HepG2 (cell line): ENCODE measurements around the gene SEMA3B. TPM values are rescaled to one million over a fixed set of nuclear protein-coding genes. Genes with fewer than 3 reads are reported as not detected.

Source experiments
- ATAC-seq: fragments of 200-7000 bp; cut with Tn5 transposase; 3 replicates; pipeline ENCODE4 v1.9.1; 2020; ENCODE audit warnings: mild to moderate bottlenecking, moderate library complexity
- BruUV-seq: library from RNA; stranded (reverse); fragments of 400-500 nt; replicated peaks from 2 replicates; lab custom pipeline; 2021; lab: Mats Ljungman, UMichigan
- CTCF ChIA-PET: fragments of 300-600 bp; formaldehyde crosslinking; extraction: SDS; loops from one replicate; lab custom pipeline; 2021; ENCODE audit warnings: low total read pairs, inconsistent platforms, low intra/inter-chr PET ratio; lab: Yijun Ruan, JAX
- POLR2A ChIA-PET: fragments of 350-600 bp; sonication (Branson Sonifier 250); formaldehyde crosslinking; loops from one replicate; lab custom pipeline; 2020; ENCODE audit warnings: antibody characterized with exemption, inconsistent platforms; lab: Yijun Ruan, JAX
- DNase-seq: peaks from one replicate; pipeline ENCODE4 v3.0.0-alpha.2; 2015; ENCODE audit warnings: low spot score
- FAIRE-seq: peaks from 3 replicates; lab custom pipeline; 2011; peaks lifted over from hg19 to GRCh38; lab: Jason Lieb, UNC
- H2AFZ ChIP-seq: one replicate; pipeline ENCODE4 v1.6.1; 2011; ENCODE audit warnings: low read length, inconsistent platforms
- H3K27ac ChIP-seq: fragments of 300-600 bp; 3 replicates; pipeline ENCODE4 v1.8.0; 2011; ENCODE audit warnings: mixed run types, mild to moderate bottlenecking, mixed read lengths, low read length, inconsistent platforms; ENCODE audit not compliant: insufficient read depth; ENCODE audit errors: extremely low read length
- H3K27me3 ChIP-seq, 2 experiments: fragments of 200-600 bp in 1 of 2; 2 replicates in 1 of 2; 3 replicates in 1 of 2; pipeline versions ENCODE4 v1.6.0 to v1.8.0; 2011; ENCODE audit warnings: low read length in 2 of 2, mild to moderate bottlenecking in 2 of 2, moderate library complexity in 2 of 2, inconsistent platforms in 1 of 2; ENCODE audit not compliant: insufficient read depth in 2 of 2, control insufficient read depth in 1 of 2
- H3K36me3 ChIP-seq, 2 experiments: fragments of 200-600 bp in 1 of 2; replicated peaks in 1 of 2; 2 replicates in 1 of 2; 3 replicates in 1 of 2; pipeline versions ENCODE4 v1.5.1 to v1.8.0; 2011; ENCODE audit warnings: low read length in 2 of 2, inconsistent platforms in 1 of 2; ENCODE audit not compliant: insufficient read depth in 2 of 2, control insufficient read depth in 1 of 2
- H3K4me1 ChIP-seq: 2 replicates; pipeline ENCODE4 v1.5.1; 2012; ENCODE audit warnings: low read length, inconsistent platforms; ENCODE audit not compliant: insufficient read depth
- H3K4me2 ChIP-seq: 2 replicates; pipeline ENCODE4 v1.6.0; 2011; ENCODE audit warnings: low read depth, low read length, inconsistent platforms
- H3K4me3 ChIP-seq, 3 experiments: fragments of 200-600 bp in 1 of 3; sonication (generic), shearing (Covaris generic) in 1 of 3; replicated peaks in 1 of 3; 2 replicates each; pipeline ENCODE4 v1.5.1; 2011 to 2016; ENCODE audit warnings: low read length in 3 of 3, inconsistent platforms in 2 of 3, low read depth in 2 of 3, mild to moderate bottlenecking in 2 of 3, control low read depth in 1 of 3, mixed read lengths in 1 of 3; ENCODE audit not compliant: insufficient read depth in 1 of 3
- H3K79me2 ChIP-seq: one replicate; pipeline ENCODE4 v1.6.1; 2011; ENCODE audit warnings: low read length, inconsistent platforms; ENCODE audit not compliant: insufficient read depth
- H3K9ac ChIP-seq: 2 replicates; pipeline ENCODE4 v1.6.0; 2011; ENCODE audit warnings: mild to moderate bottlenecking, low read depth, low read length, inconsistent platforms; ENCODE audit not compliant: insufficient read depth
- H3K9me3 ChIP-seq: 2 replicates; pipeline ENCODE4 v1.5.1; 2012; ENCODE audit warnings: mild to moderate bottlenecking, low read length
- H4K20me1 ChIP-seq: 2 replicates; pipeline ENCODE4 v1.6.0; 2011; ENCODE audit warnings: inconsistent platforms, mild to moderate bottlenecking, low read length, moderate library complexity; ENCODE audit not compliant: insufficient read depth
- DR1 ChIP-seq: sonication (generic); formaldehyde crosslinking; IDR thresholded peaks from 2 replicates; pipeline ENCODE4 v1.8.0; 2021; ENCODE audit warnings: mild to moderate bottlenecking, missing genetic modification reagents, inconsistent platforms
- HDAC2 ChIP-seq: sonication (generic); formaldehyde crosslinking; IDR thresholded peaks from 2 replicates; pipeline ENCODE4 v1.4.0; 2020; ENCODE audit warnings: missing genetic modification reagents
- HINFP ChIP-seq: sonication (generic); formaldehyde crosslinking; IDR thresholded peaks from 2 replicates; pipeline ENCODE4 v1.4.0; 2020; ENCODE audit warnings: low read depth, mild to moderate bottlenecking, missing genetic modification reagents
- KDM4B ChIP-seq: sonication (generic); formaldehyde crosslinking; IDR thresholded peaks from 2 replicates; pipeline ENCODE4 v1.4.0; 2020; ENCODE audit warnings: missing genetic modification reagents
- MTA1 ChIP-seq: sonication (generic); formaldehyde crosslinking; IDR thresholded peaks from 2 replicates; pipeline ENCODE4 v1.4.0; 2020; ENCODE audit warnings: missing genetic modification reagents, mild to moderate bottlenecking, borderline replicate concordance
- MXD1 ChIP-seq: sonication (generic); formaldehyde crosslinking; IDR thresholded peaks from 2 replicates; pipeline ENCODE4 v1.4.0; 2020; ENCODE audit warnings: mild to moderate bottlenecking, missing genetic modification reagents
- MYNN ChIP-seq: sonication (generic); formaldehyde crosslinking; IDR thresholded peaks from 2 replicates; pipeline ENCODE4 v1.4.0; 2020; ENCODE audit warnings: mild to moderate bottlenecking, low read depth, missing genetic modification reagents
- PHF21A ChIP-seq: sonication (generic); formaldehyde crosslinking; IDR thresholded peaks from 2 replicates; pipeline ENCODE4 v1.5.0; 2020; ENCODE audit warnings: mild to moderate bottlenecking, missing genetic modification reagents
- PHF8 ChIP-seq: sonication (generic); formaldehyde crosslinking; IDR thresholded peaks from 2 replicates; pipeline ENCODE4 v1.5.0; 2020; ENCODE audit warnings: missing genetic modification reagents
- RFX3 ChIP-seq: IDR thresholded peaks from 2 replicates; pipeline ENCODE4 v1.6.1; 2016; ENCODE audit warnings: missing biosample characterization, missing genetic modification reagents
- SCMH1 ChIP-seq: sonication (generic); formaldehyde crosslinking; IDR thresholded peaks from 2 replicates; pipeline ENCODE4 v1.9.0; 2021; ENCODE audit warnings: missing genetic modification reagents, mild to moderate bottlenecking, borderline replicate concordance
- SOX5 ChIP-seq: IDR thresholded peaks from 2 replicates; pipeline ENCODE4 v1.6.1; 2016; ENCODE audit warnings: borderline replicate concordance
- YY1 ChIP-seq: IDR thresholded peaks from 2 replicates; pipeline ENCODE4 v1.6.1; 2011; ENCODE audit warnings: low read length, low read depth, moderate library complexity, mild to moderate bottlenecking; ENCODE audit not compliant: insufficient read depth, insufficient replicate concordance
- ZFAT ChIP-seq: sonication (generic); formaldehyde crosslinking; conservative IDR thresholded peaks from 2 replicates; pipeline ENCODE4 v1.8.1; 2023; ENCODE audit warnings: missing genetic modification reagents, inconsistent platforms
- ZNF24 ChIP-seq: fragments of 450-650 bp; IDR thresholded peaks from 2 replicates; pipeline ENCODE4 v1.6.1; 2017; ENCODE audit warnings: antibody characterized with exemption, mild to moderate bottlenecking
- ZNF260 ChIP-seq: sonication (generic); formaldehyde crosslinking; IDR thresholded peaks from 2 replicates; pipeline ENCODE4 v1.4.0; 2020; ENCODE audit warnings: missing genetic modification reagents, low read depth, mild to moderate bottlenecking, borderline replicate concordance
- ZNF34 ChIP-seq: sonication (generic); formaldehyde crosslinking; IDR thresholded peaks from 2 replicates; pipeline ENCODE4 v1.4.0; 2020; ENCODE audit warnings: mild to moderate bottlenecking, missing genetic modification reagents, borderline replicate concordance
- ZNF546 ChIP-seq: sonication (generic); formaldehyde crosslinking; conservative IDR thresholded peaks from 2 replicates; pipeline ENCODE4 v1.8.1; 2023; ENCODE audit warnings: mild to moderate bottlenecking, missing genetic modification reagents
- ZNF883 ChIP-seq: sonication (generic); formaldehyde crosslinking; IDR thresholded peaks from 2 replicates; pipeline ENCODE4 v1.5.1; 2020; ENCODE audit warnings: mild to moderate bottlenecking, missing genetic modification reagents; ENCODE audit errors: not compliant biosample characterization
- WGBS: methylation state at CpG from one replicate; pipeline ENCODE4 v1.1.6; 2017; ENCODE audit warnings: low lambda C conversion rate; 5-methylcytosine and 5-hydroxymethylcytosine counted together
- in situ Hi-C: cut with HindIII; loops from 2 replicates; pipeline ENCODE4 v1.10.0; 2017; ENCODE audit warnings: low pct_unique_long_range_greater_than_20kb; ENCODE audit not compliant: extremely low pct_ligation_motif_present
- intact Hi-C: fragments of 100-400 bp; cut with micrococcal nuclease; formaldehyde crosslinking; loops from one replicate; pipeline ENCODE4 v1.10.0; 2022; ENCODE audit not compliant: unreplicated experiment
- polyA plus RNA-seq, 8 experiments: library from polyadenylated mRNA; depleted of rRNA in 3 of 8; stranded (reverse) in 7 of 8; unstranded in 1 of 8; fragments of >200 nt; fragmentation: Illumina TruSeq in 4 of 8; extraction: Trizol in 4 of 8; gene quantifications; 2 replicates each; pipeline versions ENCODE4 v1.2.1 to v1.2.3, GENCODE V29; 2011 to 2016; ENCODE audit warnings: low read depth in 4 of 8, missing spikeins in 1 of 8, mixed read lengths in 1 of 8; ENCODE audit not compliant: insufficient read depth in 1 of 8
- total RNA-seq, 5 experiments: library from RNA; depleted of rRNA; stranded (reverse); fragments of >200 nt; fragmentation: Illumina TruSeq; extraction: Trizol; gene quantifications; 2 replicates each; pipeline ENCODE4 v1.2.3, GENCODE V29; 2016; ENCODE audit warnings: low read depth in 1 of 5

The SEMA3B gene
- total and polyA plus RNA-seq, 2 of the 13 experiments (the other 11 are each of a cell fraction or from before 2014, with no cell fraction given), result 93.2 to 158 TPM

GRCh38 chr3:50302095-50303012, 33.4 kb downstream of the SEMA3B start (continued):
- no peak for TF ChIP-seq ZNF546
- TF ChIP-seq ZNF260 (CRISPR knock-in tag), result no peak
- TF ChIP-seq PHF8 (CRISPR knock-in tag), result 0 out of 2 replicates have a peak, but pooled peaks have one; percentile 15
- TF ChIP-seq MTA1 (CRISPR knock-in tag), result peak; percentile 44; the same call in 1 of the 2 replicates
- peak; percentile 43; the same call in 1 of the 2 replicates for TF ChIP-seq MXD1
- TF ChIP-seq SOX5 (CRISPR knock-in tag), result no peak
- TF ChIP-seq ZNF34 (CRISPR knock-in tag), result no peak

- peak; percentile 91 for DNase-seq
- H3K79me2 ChIP-seq, result peaks cover 36% of the 10 kb centered on the region
- peak within 1 kb of the TSS; percentile 96 for H3K27ac ChIP-seq
- peak within 1 kb of the TSS; percentile 67 to 91 (median 71) for H3K4me3 ChIP-seq
- peaks cover 48% of the 10 kb centered on the region for H3K4me1 ChIP-seq
- peak; percentile 91 for FAIRE-seq
- peaks cover 11% of the 10 kb centered on the region for H4K20me1 ChIP-seq
- peak within 1 kb of the TSS; percentile 93 for H3K9ac ChIP-seq
- H3K36me3 ChIP-seq, result peaks cover 1 to 3% of the 10 kb centered on the region in 2 experiments; a peak in 2 of 5 replicates
- peak within 1 kb of the TSS; percentile 86 for H3K4me2 ChIP-seq
- intact Hi-C loops (loop anchor here (1.0 to 5.0 kb wide), 2 partner anchors 21 to 41 kb away; no protein-coding TSS in a partner anchor), in situ Hi-C loops (no loop called here)
- no peaks in the 10 kb centered on the region; a peak in 1 of 5 replicates for H3K27me3 ChIP-seq
- ChIA-PET POLR2A (interaction anchor here (0.9 to 7.9 kb wide), 16 partner anchors 11 to 288 kb away, joined by 3 to 222 read pairs (median 9); partner anchors contain the start of genes CYB561D2, GNAI2, HYAL2 and IFRD2), CTCF (interaction anchor here (1.9 to 2.5 kb wide), 2 partner anchors 19 to 21 kb away, joined by 14 to 15 read pairs; partner anchors contain the start of gene HYAL2)
- H3K9me3 ChIP-seq, result peaks cover 6% of the 10 kb centered on the region
- peak; percentile 71 for ATAC-seq
- WGBS, result 0% methylated on average over 4 of the region's 14 CpGs
- BruUV-seq, result TSS peak; percentile 84
- H2AFZ ChIP-seq, result no peak within 1 kb of the TSS
- TF ChIP-seq SCMH1 (CRISPR knock-in tag) (no peak), ZFAT (no peak), YY1 (peak; percentile 34), ZNF24 (no peak), KDM4B (CRISPR knock-in tag) (0 out of 2 replicates have a peak, but pooled peaks have one; percentile 28), DR1 (CRISPR knock-in tag) (peak; percentile 99), RFX3 (no peak), HDAC2 (CRISPR knock-in tag) (peak; percentile 43; the same call in 1 of the 2 replicates), HINFP (CRISPR knock-in tag) (no peak), PHF21A (CRISPR knock-in tag) (peak; percentile 83; the same call in 1 of the 2 replicates), MYNN (no peak), ZNF883 (peak; percentile 59)
Measured at GRCh38 chr3:50303013-50303815, 34.3 kb downstream of the SEMA3B start, which contains the start of gene HYAL1. HYAL1 (minus strand) TSS chr3:50303574; CDS start chr3:50302956, 618 bp downstream.
